ENCODE data around the gene TRIM44. TPM values are rescaled to one million over a fixed set of nuclear protein-coding genes. Genes with fewer than 3 reads are reported as not detected.

TRIM44 gene
- total RNA-seq, 6 experiments from 2014 or later, result 13.9 to 37.1 (median 31.9) TPM

DNA sequence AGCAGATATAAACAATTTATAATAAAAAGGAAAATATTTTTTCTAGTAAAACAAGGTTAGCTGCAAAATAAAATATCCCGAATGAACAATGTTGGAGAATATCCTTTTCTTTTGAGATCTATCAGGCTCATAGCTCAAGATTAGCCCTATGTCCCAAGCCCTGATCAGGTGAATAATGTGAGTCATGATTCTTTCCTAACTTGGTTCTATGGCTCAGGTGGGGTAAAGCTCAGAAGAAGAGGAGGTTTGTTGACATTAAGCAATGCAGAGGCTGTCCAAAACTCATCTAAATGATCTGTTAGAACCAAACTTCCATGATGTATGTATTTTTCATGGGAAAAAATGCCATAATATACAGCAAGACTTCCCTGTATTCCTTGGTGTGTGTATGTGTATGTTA is 86.1 kb downstream of the TRIM44 start:
- Histone ChIP-seq H3K4me3 (no peak overlapping the region), H3K9me3 (no peaks in the 10 kb centered on the region), H3K36me3 (no peaks in the 10 kb centered on the region), H3K27ac (no peak overlapping the region), H3K4me1 (peaks cover 0 to 42% (median 13%) of the 10 kb centered on the region in 4 donors), H3K27me3 (no peaks in the 10 kb centered on the region)
- no peak for DNase-seq
- WGBS (ENCODE audit: insufficient coverage, low coverage, low lambda C conversion rate, missing lambda C conversion rate), result 94% methylated on average over 1 of the region's 1 CpG
- intact Hi-C loops (cut with DNase I), result loop anchor here in 1 of 2 donors (10.0 kb wide), 1 partner anchor 56 kb away; no protein-coding TSS in a partner anchor
- TF ChIP-seq, protein P1, sequence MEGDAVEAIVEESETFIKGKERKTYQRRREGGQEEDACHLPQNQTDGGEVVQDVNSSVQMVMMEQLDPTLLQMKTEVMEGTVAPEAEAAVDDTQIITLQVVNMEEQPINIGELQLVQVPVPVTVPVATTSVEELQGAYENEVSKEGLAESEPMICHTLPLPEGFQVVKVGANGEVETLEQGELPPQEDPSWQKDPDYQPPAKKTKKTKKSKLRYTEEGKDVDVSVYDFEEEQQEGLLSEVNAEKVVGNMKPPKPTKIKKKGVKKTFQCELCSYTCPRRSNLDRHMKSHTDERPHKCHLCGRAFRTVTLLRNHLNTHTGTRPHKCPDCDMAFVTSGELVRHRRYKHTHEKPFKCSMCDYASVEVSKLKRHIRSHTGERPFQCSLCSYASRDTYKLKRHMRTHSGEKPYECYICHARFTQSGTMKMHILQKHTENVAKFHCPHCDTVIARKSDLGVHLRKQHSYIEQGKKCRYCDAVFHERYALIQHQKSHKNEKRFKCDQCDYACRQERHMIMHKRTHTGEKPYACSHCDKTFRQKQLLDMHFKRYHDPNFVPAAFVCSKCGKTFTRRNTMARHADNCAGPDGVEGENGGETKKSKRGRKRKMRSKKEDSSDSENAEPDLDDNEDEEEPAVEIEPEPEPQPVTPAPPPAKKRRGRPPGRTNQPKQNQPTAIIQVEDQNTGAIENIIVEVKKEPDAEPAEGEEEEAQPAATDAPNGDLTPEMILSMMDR (IDR thresholded peaks at IDR 0.05), result no peak
- no peak for TF ChIP-seq POLR2A (IDR thresholded peaks at IDR 0.05)
- peak in 3 of 4 donors; percentile 40 to 78 (median 56) for ATAC-seq

DNA sequence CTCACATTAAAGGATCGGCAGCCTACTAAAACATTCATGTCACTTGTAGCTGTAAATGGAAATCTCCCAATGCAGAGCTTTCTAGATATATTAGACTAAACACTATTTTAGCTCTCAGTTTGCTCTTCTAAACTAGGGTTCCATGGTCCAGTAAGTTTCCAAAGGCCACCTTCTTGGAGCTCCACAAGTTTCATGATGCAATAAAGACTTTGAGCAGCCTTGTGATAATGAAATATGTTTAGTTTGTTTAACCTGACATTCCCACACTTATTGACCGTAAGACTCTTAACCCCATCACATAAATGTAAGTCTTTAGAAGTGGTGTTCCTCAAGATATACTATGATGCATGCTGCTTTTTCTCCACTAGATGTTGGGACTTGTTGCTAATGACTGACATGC is 87.7 kb downstream of the TRIM44 start:
- WGBS (ENCODE audit: insufficient coverage, low coverage, low lambda C conversion rate, missing lambda C conversion rate), result 56% methylated on average over 2 of the region's 2 CpGs
- Histone ChIP-seq H3K9me3 (no peaks in the 10 kb centered on the region), H3K4me3 (no peak overlapping the region), H3K36me3 (no peaks in the 10 kb centered on the region), H3K27ac (peak overlapping the region in 1 of 3 donors; percentile 42), H3K27me3 (no peaks in the 10 kb centered on the region), H3K4me1 (peaks cover 0 to 44% (median 13%) of the 10 kb centered on the region in 4 donors)
- TF ChIP-seq, protein P1 (IDR thresholded peaks at IDR 0.05), result no peak
- TF ChIP-seq POLR2A (IDR thresholded peaks at IDR 0.05), result no peak
- ATAC-seq (peak; percentile 36 to 81 (median 68)), DNase-seq (no peak)
- intact Hi-C loops (cut with DNase I), result no loop called here

DNA sequence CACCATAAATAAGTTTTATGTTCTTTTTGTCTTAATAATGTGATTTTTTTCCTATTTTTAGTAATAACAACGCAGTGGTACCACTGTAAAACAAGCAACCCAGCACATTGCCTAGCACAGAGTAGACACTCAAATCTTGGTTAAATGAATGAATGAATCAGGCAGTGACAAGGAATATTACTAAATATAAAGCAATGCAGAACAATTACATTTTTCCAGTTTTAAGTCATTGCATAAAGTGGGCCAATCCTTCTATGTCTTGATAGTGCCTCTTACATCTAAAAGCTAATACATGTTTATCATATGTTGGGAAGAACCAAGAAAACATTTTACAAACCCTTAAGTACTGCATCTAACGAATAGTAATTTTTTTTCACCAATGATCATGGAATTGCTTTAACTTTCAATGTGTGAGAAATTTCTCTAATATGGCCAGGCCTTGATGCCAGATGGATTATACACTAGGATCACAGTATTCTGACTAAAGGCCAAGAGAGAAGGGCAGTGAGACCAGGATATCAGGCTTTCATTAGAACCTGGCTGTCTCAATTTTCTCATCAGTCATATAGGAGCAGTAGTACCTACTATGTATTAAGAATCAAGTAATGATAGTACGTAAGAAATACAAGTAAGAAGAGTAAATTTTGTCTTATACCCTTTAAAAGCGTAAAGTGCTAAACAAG is 88.5 kb downstream of the TRIM44 start:
- no peak overlapping the region for H3K27ac ChIP-seq
- WGBS (ENCODE audit: insufficient coverage, low coverage, low lambda C conversion rate, missing lambda C conversion rate), result 91% methylated on average over 4 of the region's 4 CpGs

GRCh38 chr11:35751664-35752061 is 89.1 kb downstream of the TRIM44 start:
- Histone ChIP-seq H3K4me3 (no peak overlapping the region), H3K27ac (no peak overlapping the region), H3K4me1 (peaks cover 0 to 44% (median 13%) of the 10 kb centered on the region in 4 donors), H3K36me3 (no peaks in the 10 kb centered on the region), H3K9me3 (no peaks in the 10 kb centered on the region), H3K27me3 (no peaks in the 10 kb centered on the region)
- intact Hi-C loops (cut with DNase I), result no loop called here
- TF ChIP-seq, protein P1 (IDR thresholded peaks at IDR 0.05), result no peak
- no peak for TF ChIP-seq POLR2A (IDR thresholded peaks at IDR 0.05)
- no peak for DNase-seq
- WGBS (ENCODE audit: insufficient coverage, low coverage, low lambda C conversion rate, missing lambda C conversion rate), result 67% methylated on average over 1 of the region's 1 CpG
- ATAC-seq, result peak in 1 of 4 donors; percentile 14

More for the DNA sequence above, 88.5 kb downstream of the TRIM44 start:
- no peaks in the 10 kb centered on the region for H3K9me3 ChIP-seq
- TF ChIP-seq, protein P1 (IDR thresholded peaks at IDR 0.05), result no peak
- TF ChIP-seq POLR2A (IDR thresholded peaks at IDR 0.05), result no peak
- ATAC-seq (no peak), DNase-seq (no peak)
- H3K36me3 ChIP-seq, result no peaks in the 10 kb centered on the region
- H3K4me1 ChIP-seq, result peaks cover 0 to 44% (median 13%) of the 10 kb centered on the region in 4 donors
- no peaks in the 10 kb centered on the region for H3K27me3 ChIP-seq
- intact Hi-C loops (cut with DNase I), result no loop called here
- H3K4me3 ChIP-seq, result no peak overlapping the region

Data from right lobe of liver (tissue), 6 donors.